ENCODE results near the gene CADPS2. TPM values are rescaled to one million over a fixed set of nuclear protein-coding genes. Genes with fewer than 3 reads are reported as not detected.

The CADPS2 gene
- total RNA-seq = not detected
- total RNA-seq (2013) = not detected

DNA sequence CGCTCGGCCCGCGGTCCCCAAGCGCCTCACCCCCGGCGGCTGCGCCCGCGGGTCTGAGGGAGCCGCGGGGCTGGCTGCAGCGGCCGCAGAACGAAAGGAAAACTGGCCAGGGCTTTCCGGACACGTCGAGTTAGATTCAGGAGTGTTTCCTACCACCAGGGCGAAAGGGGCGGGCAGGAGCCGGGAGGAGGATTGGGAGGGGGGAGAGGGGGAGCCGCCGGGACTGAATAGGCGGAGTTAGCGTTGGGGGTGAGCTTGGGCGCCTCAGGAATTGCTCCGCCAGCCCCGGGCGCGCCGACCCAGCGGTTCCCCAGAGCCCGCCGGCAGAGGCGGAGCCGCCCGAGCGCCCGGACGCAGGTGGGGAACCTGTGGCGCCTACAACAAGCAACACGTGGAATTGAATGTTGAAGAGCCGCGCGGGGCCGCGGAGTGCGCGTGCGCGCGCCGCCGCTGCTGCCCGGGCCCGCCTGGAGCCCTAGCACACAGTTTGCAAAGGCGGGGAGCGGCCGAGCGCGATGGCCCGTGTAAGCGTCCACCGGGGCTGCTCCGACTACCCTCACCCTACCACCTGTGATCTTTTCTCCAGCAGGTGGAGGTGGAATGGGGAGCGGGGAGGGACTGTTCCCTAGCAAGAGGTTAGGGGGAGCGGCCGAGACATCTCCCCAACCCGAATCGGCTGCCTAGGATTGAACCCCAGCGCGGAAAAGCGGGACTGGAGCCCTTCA, at the start of gene CADPS2:
Gene CADPS2, minus strand, starts transcription at position 104 of the 725 bp plus-strand sequence. CDS start 123 bp downstream, outside the sequence.
- H3K4me1 ChIP-seq (ENCODE audit: control insufficient read depth, insufficient read depth, low read length) = peaks cover 2% of the 10 kb centered on the region
- intact Hi-C loops (cut with micrococcal nuclease) = no loop called here
- peaks cover 23% of the 10 kb centered on the region for H3K27me3 ChIP-seq (ENCODE audit: control insufficient read depth, insufficient read depth, low read length)
- WGBS (ENCODE audit: insufficient coverage) = 2% methylated on average over 67 of the region's 73 CpGs
- peaks cover 4% of the 10 kb centered on the region for H3K9me3 ChIP-seq (ENCODE audit: control insufficient read depth, insufficient read depth, low read length)
- H3K4me3 Mint-ChIP-seq = peak within 1 kb of the TSS; percentile 42
- peaks cover 21 to 35% of the 10 kb centered on the region in 2 donors for H3K27me3 Mint-ChIP-seq (ENCODE audit: low read depth in 2 of 2)
- H3K27ac ChIP-seq (ENCODE audit: low read length) = no peak within 1 kb of the TSS
- no peak for DNase-seq
- no peaks in the 10 kb centered on the region for H3K36me3 ChIP-seq (ENCODE audit: control insufficient read depth, insufficient read depth, low read length)
- H3K9me3 Mint-ChIP-seq = peaks cover 7% of the 10 kb centered on the region in 2 donors
- H3K36me3 Mint-ChIP-seq = no peaks in the 10 kb centered on the region
- H3K27ac Mint-ChIP-seq = no peak within 1 kb of the TSS
- TF ChIP-seq, protein P1, sequence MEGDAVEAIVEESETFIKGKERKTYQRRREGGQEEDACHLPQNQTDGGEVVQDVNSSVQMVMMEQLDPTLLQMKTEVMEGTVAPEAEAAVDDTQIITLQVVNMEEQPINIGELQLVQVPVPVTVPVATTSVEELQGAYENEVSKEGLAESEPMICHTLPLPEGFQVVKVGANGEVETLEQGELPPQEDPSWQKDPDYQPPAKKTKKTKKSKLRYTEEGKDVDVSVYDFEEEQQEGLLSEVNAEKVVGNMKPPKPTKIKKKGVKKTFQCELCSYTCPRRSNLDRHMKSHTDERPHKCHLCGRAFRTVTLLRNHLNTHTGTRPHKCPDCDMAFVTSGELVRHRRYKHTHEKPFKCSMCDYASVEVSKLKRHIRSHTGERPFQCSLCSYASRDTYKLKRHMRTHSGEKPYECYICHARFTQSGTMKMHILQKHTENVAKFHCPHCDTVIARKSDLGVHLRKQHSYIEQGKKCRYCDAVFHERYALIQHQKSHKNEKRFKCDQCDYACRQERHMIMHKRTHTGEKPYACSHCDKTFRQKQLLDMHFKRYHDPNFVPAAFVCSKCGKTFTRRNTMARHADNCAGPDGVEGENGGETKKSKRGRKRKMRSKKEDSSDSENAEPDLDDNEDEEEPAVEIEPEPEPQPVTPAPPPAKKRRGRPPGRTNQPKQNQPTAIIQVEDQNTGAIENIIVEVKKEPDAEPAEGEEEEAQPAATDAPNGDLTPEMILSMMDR (IDR thresholded peaks at IDR 0.05) = no peak
- no peak for ATAC-seq
- H3K4me1 Mint-ChIP-seq = peaks cover 0 to 6% of the 10 kb centered on the region in 2 donors
- no peak within 1 kb of the TSS for H3K4me3 ChIP-seq (ENCODE audit: low read length)

DNA sequence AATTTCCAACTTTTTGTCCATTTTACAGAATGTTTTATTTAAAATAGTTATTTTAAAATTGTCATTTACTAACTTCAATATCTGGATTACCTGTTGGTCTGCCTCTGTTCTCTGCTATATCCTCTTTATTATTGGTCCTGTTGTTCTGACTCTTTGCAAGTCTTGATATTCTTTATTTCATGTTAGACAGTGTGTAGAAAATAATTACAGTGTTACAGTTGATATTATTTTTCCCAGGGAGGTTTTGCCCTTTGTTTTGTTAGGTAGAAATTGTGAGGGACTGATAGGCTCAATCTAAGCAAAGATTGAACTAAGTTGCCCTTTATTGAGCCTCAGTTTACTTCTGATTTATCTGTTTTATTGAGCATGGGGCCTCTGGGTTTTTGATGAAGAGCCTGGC, 49.4 kb upstream of the CADPS2 start:
- Mint-ChIP-seq H3K27ac (no peak overlapping the region), H3K4me3 (no peak overlapping the region), H3K36me3 (peaks cover 5% of the 10 kb centered on the region), H3K9me3 (peaks cover 18 to 32% of the 10 kb centered on the region in 2 donors), H3K27me3 (ENCODE audit: low read depth in 2 of 2) (no peaks in the 10 kb centered on the region), H3K4me1 (no peaks in the 10 kb centered on the region)
- TF ChIP-seq, protein P1 (IDR thresholded peaks at IDR 0.05) = no peak
- no peak overlapping the region for H3K4me3 ChIP-seq (ENCODE audit: low read length)
- H3K4me1 ChIP-seq (ENCODE audit: control insufficient read depth, insufficient read depth, low read length) = no peaks in the 10 kb centered on the region
- intact Hi-C loops (cut with micrococcal nuclease) = no loop called here
- H3K27ac ChIP-seq (ENCODE audit: low read length) = no peak overlapping the region
- H3K9me3 ChIP-seq (ENCODE audit: control insufficient read depth, insufficient read depth, low read length) = peaks cover 7% of the 10 kb centered on the region
- DNase-seq = no peak
- H3K36me3 ChIP-seq (ENCODE audit: control insufficient read depth, insufficient read depth, low read length) = no peaks in the 10 kb centered on the region
- no peak for ATAC-seq
- no peaks in the 10 kb centered on the region for H3K27me3 ChIP-seq (ENCODE audit: control insufficient read depth, insufficient read depth, low read length)

DNA sequence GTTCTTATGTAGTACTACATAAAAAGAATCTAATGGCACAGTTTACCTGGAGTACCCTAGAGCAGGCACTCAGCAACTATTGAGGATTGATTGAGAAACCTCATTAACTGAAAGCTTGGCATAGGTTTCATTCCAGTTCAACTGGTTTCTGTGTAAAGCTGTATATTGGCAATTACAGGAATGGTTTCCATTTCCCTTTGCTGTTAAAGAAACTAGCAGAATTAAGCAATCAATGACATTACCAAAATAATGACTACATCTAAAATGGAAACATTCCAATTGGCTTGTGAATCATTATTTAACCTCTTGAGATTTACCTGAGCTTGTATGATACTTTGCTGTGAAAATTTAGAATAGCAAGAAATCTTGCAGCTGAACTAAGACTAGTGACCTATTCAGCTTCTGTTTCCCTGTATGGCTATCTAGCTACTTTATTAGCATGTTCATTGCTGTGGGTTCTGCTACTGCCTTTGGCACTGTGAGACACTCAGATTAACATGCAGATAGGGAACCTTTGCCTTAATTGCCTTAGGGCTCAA, 33.5 kb upstream of the CADPS2 start:
- TF ChIP-seq, protein P1 (IDR thresholded peaks at IDR 0.05) = no peak
- Histone ChIP-seq H3K4me3 (ENCODE audit: low read length) (no peak overlapping the region), H3K4me1 (ENCODE audit: control insufficient read depth, insufficient read depth, low read length) (no peaks in the 10 kb centered on the region), H3K27me3 (ENCODE audit: control insufficient read depth, insufficient read depth, low read length) (no peaks in the 10 kb centered on the region), H3K27ac (ENCODE audit: low read length) (no peak overlapping the region), H3K36me3 (ENCODE audit: control insufficient read depth, insufficient read depth, low read length) (no peaks in the 10 kb centered on the region), H3K9me3 (ENCODE audit: control insufficient read depth, insufficient read depth, low read length) (no peaks in the 10 kb centered on the region)
- Mint-ChIP-seq H3K4me1 (no peaks in the 10 kb centered on the region), H3K27ac (no peak overlapping the region), H3K4me3 (no peak overlapping the region), H3K36me3 (no peaks in the 10 kb centered on the region), H3K9me3 (peaks cover 2 to 3% of the 10 kb centered on the region in 2 donors), H3K27me3 (ENCODE audit: low read depth in 2 of 2) (no peaks in the 10 kb centered on the region)
- ATAC-seq (no peak), DNase-seq (no peak)
- intact Hi-C loops (cut with micrococcal nuclease) = no loop called here

DNA sequence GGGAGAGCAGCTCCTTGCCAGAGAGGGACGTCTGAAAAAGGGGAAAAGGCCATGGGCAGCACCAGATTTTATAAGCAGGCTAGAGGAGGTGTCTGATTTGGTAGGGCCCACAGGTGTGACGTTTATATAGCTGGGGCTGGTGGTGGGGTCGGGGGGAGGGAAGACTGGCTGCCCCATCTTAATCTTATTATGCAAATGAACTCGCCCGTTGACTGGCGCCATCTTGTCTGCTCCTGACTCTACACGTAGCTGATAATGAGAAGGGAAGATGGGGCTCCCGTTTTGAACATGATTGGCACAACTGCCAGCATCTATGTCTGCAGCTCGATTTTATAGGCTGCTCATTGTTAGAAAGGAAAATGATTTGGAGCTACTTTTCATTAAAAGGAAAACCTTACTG, 28.6 kb upstream of the CADPS2 start:
- Mint-ChIP-seq H3K9me3 (peaks cover 7 to 10% of the 10 kb centered on the region in 2 donors), H3K27me3 (ENCODE audit: low read depth in 2 of 2) (no peaks in the 10 kb centered on the region), H3K4me1 (no peaks in the 10 kb centered on the region), H3K27ac (no peak overlapping the region), H3K4me3 (no peak overlapping the region), H3K36me3 (peaks cover 5% of the 10 kb centered on the region)
- TF ChIP-seq, protein P1 (IDR thresholded peaks at IDR 0.05) = no peak
- Histone ChIP-seq H3K4me3 (ENCODE audit: low read length) (no peak overlapping the region), H3K4me1 (ENCODE audit: control insufficient read depth, insufficient read depth, low read length) (no peaks in the 10 kb centered on the region), H3K9me3 (ENCODE audit: control insufficient read depth, insufficient read depth, low read length) (peaks cover 4% of the 10 kb centered on the region), H3K27ac (ENCODE audit: low read length) (no peak overlapping the region), H3K27me3 (ENCODE audit: control insufficient read depth, insufficient read depth, low read length) (no peaks in the 10 kb centered on the region), H3K36me3 (ENCODE audit: control insufficient read depth, insufficient read depth, low read length) (no peaks in the 10 kb centered on the region)
- no peak for DNase-seq
- WGBS (ENCODE audit: insufficient coverage) = 81% methylated on average over 9 of the region's 9 CpGs
- intact Hi-C loops (cut with micrococcal nuclease) = no loop called here
- no peak for ATAC-seq
